Measurements from ENCODE around the gene FYB1. TPM values are rescaled to one million over a fixed set of nuclear protein-coding genes. Genes with fewer than 3 reads are reported as not detected.
A peak's percentile ranks its signal among the peaks of the same experiment; 100 is the strongest.

Gene FYB1
- total RNA-seq, 1 experiment from 2014 or later, result not detected

- H3K4me3 ChIP-seq, result no peak overlapping the region
- H3K27me3 ChIP-seq, result no peaks in the 10 kb centered on the region
- no peaks in the 10 kb centered on the region for H3K4me1 ChIP-seq
- H3K9me3 ChIP-seq (replicated peaks), result no peaks in the 10 kb centered on the region
- no peak for DNase-seq
- no peak overlapping the region for H3K27ac ChIP-seq
- no peaks in the 10 kb centered on the region for H3K36me3 ChIP-seq
Measured at GRCh38 chr5:39218482-39219402, 621 bp downstream of the FYB1 start.

GRCh38 chr5:39217365-39218281 is 1.7 kb downstream of the FYB1 start:
- no peaks in the 10 kb centered on the region for H3K4me1 ChIP-seq
- 0 out of 2 replicates have a peak, but pooled peaks cover 2% of the 10 kb centered on the region for H3K9me3 ChIP-seq (replicated peaks)
- H3K36me3 ChIP-seq, result no peaks in the 10 kb centered on the region
- H3K27me3 ChIP-seq, result no peaks in the 10 kb centered on the region
- H3K4me3 ChIP-seq, result no peak overlapping the region
- peak; percentile 61 to 83 for DNase-seq
- no peak overlapping the region for H3K27ac ChIP-seq

- DNase-seq, result no peak
- no peaks in the 10 kb centered on the region for H3K27me3 ChIP-seq
- 0 out of 2 replicates have a peak, but pooled peaks cover 5% of the 10 kb centered on the region for H3K9me3 ChIP-seq (replicated peaks)
- H3K36me3 ChIP-seq, result no peaks in the 10 kb centered on the region
- H3K27ac ChIP-seq, result no peak overlapping the region
- no peak overlapping the region for H3K4me3 ChIP-seq
- no peaks in the 10 kb centered on the region for H3K4me1 ChIP-seq
Measured at GRCh38 chr5:39216631-39217030, 2.7 kb downstream of the FYB1 start.

- no peak overlapping the region for H3K4me3 ChIP-seq
- H3K36me3 ChIP-seq, result no peaks in the 10 kb centered on the region
- no peaks in the 10 kb centered on the region for H3K4me1 ChIP-seq
- H3K27ac ChIP-seq, result no peak overlapping the region
- 0 out of 2 replicates have a peak, but pooled peaks cover 5% of the 10 kb centered on the region for H3K9me3 ChIP-seq (replicated peaks)
- DNase-seq, result no peak
- H3K27me3 ChIP-seq, result no peaks in the 10 kb centered on the region
Measured at GRCh38 chr5:39215857-39216256, 3.5 kb downstream of the FYB1 start.

- Histone ChIP-seq H3K4me1 (no peaks in the 10 kb centered on the region), H3K27me3 (no peaks in the 10 kb centered on the region), H3K9me3 (replicated peaks) (0 out of 2 replicates have a peak, but pooled peaks cover 5% of the 10 kb centered on the region), H3K27ac (no peak overlapping the region), H3K36me3 (no peaks in the 10 kb centered on the region), H3K4me3 (no peak overlapping the region)
- DNase-seq, result no peak
Measured at GRCh38 chr5:39214912-39215709, 4.3 kb downstream of the FYB1 start.

GRCh38 chr5:39213447-39214207 is 5.7 kb downstream of the FYB1 start:
- Histone ChIP-seq H3K4me1 (no peaks in the 10 kb centered on the region), H3K9me3 (replicated peaks) (0 out of 2 replicates have a peak, but pooled peaks cover 5% of the 10 kb centered on the region), H3K4me3 (no peak overlapping the region), H3K36me3 (no peaks in the 10 kb centered on the region), H3K27ac (no peak overlapping the region), H3K27me3 (no peaks in the 10 kb centered on the region)
- DNase-seq, result no peak

- no peak overlapping the region for H3K4me3 ChIP-seq
- no peaks in the 10 kb centered on the region for H3K4me1 ChIP-seq
- peaks cover 3% of the 10 kb centered on the region; the same call in 1 of the 2 replicates for H3K27me3 ChIP-seq
- no peaks in the 10 kb centered on the region for H3K36me3 ChIP-seq
- 0 out of 2 replicates have a peak, but pooled peaks cover 5% of the 10 kb centered on the region for H3K9me3 ChIP-seq (replicated peaks)
- DNase-seq, result peak in 1 of 2 experiments; percentile 13
- H3K27ac ChIP-seq, result no peak overlapping the region
Measured at GRCh38 chr5:39211773-39212172, 7.6 kb downstream of the FYB1 start.

GRCh38 chr5:39209924-39210323 is 9.4 kb downstream of the FYB1 start:
- no peak overlapping the region for H3K27ac ChIP-seq
- no peaks in the 10 kb centered on the region for H3K36me3 ChIP-seq
- no peak for DNase-seq
- H3K9me3 ChIP-seq (replicated peaks), result 0 out of 2 replicates have a peak, but pooled peaks cover 5% of the 10 kb centered on the region
- no peak overlapping the region for H3K4me3 ChIP-seq
- H3K27me3 ChIP-seq, result peaks cover 3% of the 10 kb centered on the region; the same call in 1 of the 2 replicates
- no peaks in the 10 kb centered on the region for H3K4me1 ChIP-seq

- 0 out of 2 replicates have a peak, but pooled peaks cover 5% of the 10 kb centered on the region for H3K9me3 ChIP-seq (replicated peaks)
Measured at GRCh38 chr5:39208471-39208870, 10.9 kb downstream of the FYB1 start.

GRCh38 chr5:39207345-39208045 is 11.9 kb downstream of the FYB1 start:
- 0 out of 2 replicates have a peak, but pooled peaks cover 2% of the 10 kb centered on the region for H3K9me3 ChIP-seq (replicated peaks)
- H3K27me3 ChIP-seq, result peaks cover 12% of the 10 kb centered on the region
- H3K4me3 ChIP-seq, result no peak overlapping the region
- H3K4me1 ChIP-seq, result no peaks in the 10 kb centered on the region
- H3K27ac ChIP-seq, result no peak overlapping the region
- DNase-seq, result no peak
- H3K36me3 ChIP-seq, result no peaks in the 10 kb centered on the region

More at GRCh38 chr5:39208471-39208870, 10.9 kb downstream of the FYB1 start:
- Histone ChIP-seq H3K27ac (no peak overlapping the region), H3K36me3 (no peaks in the 10 kb centered on the region), H3K27me3 (peaks cover 6% of the 10 kb centered on the region; the same call in 1 of the 2 replicates), H3K4me1 (no peaks in the 10 kb centered on the region), H3K4me3 (no peak overlapping the region)
- no peak for DNase-seq

- no peaks in the 10 kb centered on the region for H3K9me3 ChIP-seq (replicated peaks)
- no peak overlapping the region for H3K27ac ChIP-seq
- no peaks in the 10 kb centered on the region for H3K36me3 ChIP-seq
- H3K27me3 ChIP-seq, result peaks cover 19% of the 10 kb centered on the region
- DNase-seq, result no peak
- H3K4me1 ChIP-seq, result no peaks in the 10 kb centered on the region
- H3K4me3 ChIP-seq, result no peak overlapping the region
Measured at GRCh38 chr5:39206630-39207321, 12.6 kb downstream of the FYB1 start.

DNA sequence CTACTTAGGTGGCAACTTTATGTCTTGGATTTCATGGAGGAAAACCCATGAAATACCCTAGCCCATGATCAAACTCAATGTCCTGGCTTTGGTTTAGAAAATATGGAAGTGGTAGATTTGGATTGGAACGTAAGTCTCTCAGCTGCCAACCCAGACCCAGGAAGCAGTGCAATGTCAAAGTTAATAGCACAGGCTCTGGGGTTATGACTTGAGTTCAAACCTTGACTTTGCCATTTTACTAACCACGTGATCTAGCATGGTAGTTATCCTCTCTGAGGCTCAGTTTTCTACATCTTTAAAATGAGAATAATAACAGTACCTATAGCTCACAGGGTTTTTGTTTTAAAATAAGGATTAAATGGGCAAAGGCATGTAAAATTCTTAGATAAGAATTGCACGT is 13.8 kb downstream of the FYB1 start:
- no peak overlapping the region for H3K27ac ChIP-seq
- H3K36me3 ChIP-seq, result no peaks in the 10 kb centered on the region
- no peak for DNase-seq
- no peaks in the 10 kb centered on the region for H3K9me3 ChIP-seq (replicated peaks)
- H3K4me3 ChIP-seq, result no peak overlapping the region
- no peaks in the 10 kb centered on the region for H3K4me1 ChIP-seq
- peaks cover 28% of the 10 kb centered on the region for H3K27me3 ChIP-seq

Data from SJCRH30 (cell line).